Myocyte (in vitro differentiated cells): Measurements from ENCODE around the gene TRAF3IP1. TPM values are rescaled to one million over a fixed set of nuclear protein-coding genes. Genes with fewer than 3 reads are reported as not detected.
A peak's percentile ranks its signal among the peaks of the same experiment; 100 is the strongest.
"Not testable (repeated sequence)": the region's sequence is repeated elsewhere in the genome, so short reads cannot be mapped to it uniquely, and the experiment has no call there.

Experiments used
- DNase-seq: peaks from one replicate; pipeline ENCODE4 v3.0.0-alpha.2; 2012; ENCODE audit warnings: low read depth
- polyA plus RNA-seq: library from polyadenylated mRNA; unstranded; fragments of >200 nt; gene quantifications from one replicate; pipeline ENCODE4 v1.2.1, GENCODE V29; 2012; ENCODE audit warnings: missing spikeins
- total RNA-seq: library from RNA; depleted of rRNA; stranded (reverse); fragments of >200 nt; gene quantifications from 2 replicates; pipeline ENCODE4 v1.2.3, GENCODE V29; 2014

Gene TRAF3IP1
- total RNA-seq, result 8.2 and 8.8 TPM in 2 replicates
- polyA plus RNA-seq, result 12.6 TPM

GRCh38 chr2:238320246-238320647, at the start of gene TRAF3IP1:
Gene TRAF3IP1 (plus strand): TSS chr2:238320518. CDS start chr2:238320663, 145 bp downstream.
- DNase-seq, result peak; percentile 95

GRCh38 chr2:238270606-238271005, 49.7 kb upstream of the TRAF3IP1 start:
- DNase-seq, result no peak

- no peak for DNase-seq
Observed at GRCh38 chr2:238271061-238271554, 49.2 kb upstream of the TRAF3IP1 start.

GRCh38 chr2:238271686-238272085, 48.6 kb upstream of the TRAF3IP1 start:
- DNase-seq, result peak; percentile 40

- DNase-seq, result no peak
Observed at GRCh38 chr2:238272156-238272555, 48.2 kb upstream of the TRAF3IP1 start.

- not testable (repeated sequence) for DNase-seq
Observed at GRCh38 chr2:238273433-238273832, 46.9 kb upstream of the TRAF3IP1 start.

GRCh38 chr2:238274152-238274865, 46.0 kb upstream of the TRAF3IP1 start:
- DNase-seq, result no peak

- DNase-seq, result no peak
Observed at GRCh38 chr2:238277695-238278094, 42.6 kb upstream of the TRAF3IP1 start.

- DNase-seq, result peak; percentile 78
Observed at GRCh38 chr2:238278626-238279323, 41.5 kb upstream of the TRAF3IP1 start.

- no peak for DNase-seq
Observed at GRCh38 chr2:238279324-238279682, 41.0 kb upstream of the TRAF3IP1 start.

GRCh38 chr2:238280083-238280825, 40.1 kb upstream of the TRAF3IP1 start:
- no peak for DNase-seq

- no peak for DNase-seq
Observed at GRCh38 chr2:238281826-238282480, 38.4 kb upstream of the TRAF3IP1 start.

GRCh38 chr2:238282861-238283738, 37.2 kb upstream of the TRAF3IP1 start:
- DNase-seq, result no peak

- DNase-seq, result no peak
Observed at GRCh38 chr2:238284802-238285515, 35.4 kb upstream of the TRAF3IP1 start.

GRCh38 chr2:238285653-238286082, 34.6 kb upstream of the TRAF3IP1 start:
- peak; percentile 94 for DNase-seq

GRCh38 chr2:238286095-238286494, 34.2 kb upstream of the TRAF3IP1 start:
- DNase-seq, result peak; percentile 57

GRCh38 chr2:238286551-238286950, 33.8 kb upstream of the TRAF3IP1 start:
- peak; percentile 97 for DNase-seq

GRCh38 chr2:238286987-238287736, 33.2 kb upstream of the TRAF3IP1 start:
- DNase-seq, result peak; percentile 71
